IMR-90 (cell line): ENCODE data around the gene YJEFN3. TPM values are rescaled to one million over a fixed set of nuclear protein-coding genes. Genes with fewer than 3 reads are reported as not detected.

ENCODE experiments used
- ATAC-seq: fragments of 200-7000 bp; cut with Tn5 transposase; 2 replicates; pipeline ENCODE4 v1.9.1; 2020; ENCODE audit warnings: low read depth, mild to moderate bottlenecking, moderate library complexity
- BruUV-seq: library from RNA; stranded (reverse); fragments of 400-500 nt; replicated peaks from 2 replicates; lab custom pipeline; 2021; lab: Mats Ljungman, UMichigan
- CTCF ChIA-PET: fragments of 300-600 bp; formaldehyde crosslinking; extraction: SDS; loops from one replicate; lab custom pipeline; 2021; ENCODE audit warnings: antibody characterized with exemption; lab: Yijun Ruan, JAX
- POLR2A ChIA-PET: fragments of 300-600 bp; sonication (Branson Sonifier 250); formaldehyde crosslinking; loops from one replicate; lab custom pipeline; 2022; ENCODE audit warnings: antibody characterized with exemption; ENCODE audit not compliant: unreplicated experiment; lab: Charles Lee
- DNase-seq: peaks from one replicate; pipeline ENCODE4 v3.0.0; 2013
- H2AFZ ChIP-seq: replicated peaks from 2 replicates; pipeline ENCODE3; 2013; ENCODE audit warnings: low read length, mild to moderate bottlenecking; ENCODE audit not compliant: poor library complexity
- H2AK5ac ChIP-seq: 2 replicates; pipeline ENCODE4 v1.6.1; 2013; ENCODE audit warnings: low read depth, low read length, inconsistent platforms
- H2AK9ac ChIP-seq: replicated peaks from 2 replicates; pipeline ENCODE3; 2013; ENCODE audit warnings: mild to moderate bottlenecking, low read depth, low read length, moderate library complexity; ENCODE audit not compliant: poor library complexity
- H2BK120ac ChIP-seq: 2 replicates; pipeline ENCODE4 v1.6.1; 2013; ENCODE audit warnings: low read depth, low read length, inconsistent platforms
- H2BK15ac ChIP-seq: 3 replicates; pipeline ENCODE4 v1.6.1; 2013; ENCODE audit warnings: low read depth, low read length, inconsistent platforms
- H2BK20ac ChIP-seq: 2 replicates; pipeline ENCODE4 v1.6.1; 2013; ENCODE audit warnings: low read depth, mild to moderate bottlenecking, inconsistent platforms, low read length, moderate library complexity
- H2BK5ac ChIP-seq: 2 replicates; pipeline ENCODE4 v1.6.1; 2013; ENCODE audit warnings: mild to moderate bottlenecking, low read depth, low read length, inconsistent platforms; ENCODE audit not compliant: poor library complexity, severe bottlenecking
- H3K14ac ChIP-seq: replicated peaks from 2 replicates; pipeline ENCODE4 v1.6.1; 2013; ENCODE audit warnings: low read depth, low read length, inconsistent platforms
- H3K18ac ChIP-seq: 2 replicates; pipeline ENCODE4 v1.6.1; 2013; ENCODE audit warnings: low read depth, low read length, control low read depth
- H3K23ac ChIP-seq: 2 replicates; pipeline ENCODE4 v1.6.1; 2013; ENCODE audit warnings: low read depth, low read length, inconsistent platforms
- H3K27ac ChIP-seq: 2 replicates; pipeline ENCODE4 v1.5.1; 2013; ENCODE audit warnings: mild to moderate bottlenecking, control low read depth, low read length; ENCODE audit not compliant: insufficient read depth
- H3K27me3 ChIP-seq: 2 replicates; pipeline ENCODE4 v1.6.1; 2013; ENCODE audit warnings: low read length; ENCODE audit not compliant: control insufficient read depth, insufficient read depth
- H3K36me3 ChIP-seq: 2 replicates; pipeline ENCODE4 v1.6.1; 2013; ENCODE audit warnings: low read length, mixed read lengths; ENCODE audit not compliant: control insufficient read depth, insufficient read depth
- H3K4ac ChIP-seq: 2 replicates; pipeline ENCODE4 v1.6.1; 2013; ENCODE audit warnings: low read depth, low read length, inconsistent platforms
- H3K4me1 ChIP-seq: 2 replicates; pipeline ENCODE4 v1.6.1; 2013; ENCODE audit warnings: low read length, mixed read lengths; ENCODE audit not compliant: control insufficient read depth, insufficient read depth
- H3K4me2 ChIP-seq: 2 replicates; pipeline ENCODE4 v1.6.1; 2013; ENCODE audit warnings: low read depth, mild to moderate bottlenecking, control low read depth, low read length, moderate library complexity
- H3K4me3 ChIP-seq: 2 replicates; pipeline ENCODE4 v1.5.1; 2013; ENCODE audit warnings: low read depth, mild to moderate bottlenecking, control low read depth, low read length, moderate library complexity; ENCODE audit not compliant: insufficient read depth
- H3K56ac ChIP-seq: 2 replicates; pipeline ENCODE4 v1.6.1; 2013; ENCODE audit warnings: low read length, inconsistent platforms; ENCODE audit not compliant: insufficient read depth; ENCODE audit errors: extremely low read depth
- H3K79me1 ChIP-seq, 2 experiments: 2 replicates each; pipeline ENCODE4 v1.6.1; 2013; ENCODE audit warnings: low read length in 2 of 2, inconsistent platforms in 1 of 2, low read depth in 1 of 2
- H3K9ac ChIP-seq: 2 replicates; pipeline ENCODE4 v1.6.1; 2013; ENCODE audit warnings: low read depth, low read length, control low read depth
- H3K9me1 ChIP-seq: 2 replicates; pipeline ENCODE4 v1.6.1; 2013; ENCODE audit warnings: low read length, inconsistent platforms; ENCODE audit not compliant: insufficient read depth
- H3K9me3 ChIP-seq: 2 replicates; pipeline ENCODE4 v1.6.1; 2013; ENCODE audit warnings: low read length; ENCODE audit not compliant: control insufficient read depth, insufficient read depth
- H4K20me1 ChIP-seq: 2 replicates; pipeline ENCODE4 v1.6.1; 2013; ENCODE audit warnings: low read length, inconsistent platforms; ENCODE audit not compliant: insufficient read depth
- H4K5ac ChIP-seq: 2 replicates; pipeline ENCODE4 v1.6.1; 2013; ENCODE audit warnings: mild to moderate bottlenecking, low read depth, low read length, control low read depth
- H4K8ac ChIP-seq, 2 experiments: 2 replicates each; pipeline ENCODE4 v1.6.1; 2013; ENCODE audit warnings: low read depth in 2 of 2, low read length in 2 of 2, control low read depth in 1 of 2, inconsistent platforms in 1 of 2
- H4K91ac ChIP-seq: 2 replicates; pipeline ENCODE4 v1.6.1; 2013; ENCODE audit warnings: low read depth, low read length, inconsistent platforms; ENCODE audit not compliant: insufficient read depth
- CEBPB ChIP-seq: IDR thresholded peaks from 2 replicates; pipeline ENCODE4 v1.6.1; 2012; ENCODE audit warnings: low read depth, low read length, improper control_type of control experiment
- MAZ ChIP-seq: IDR thresholded peaks from 2 replicates; pipeline ENCODE4 v1.6.1; 2012; ENCODE audit warnings: low read depth, mild to moderate bottlenecking, low read length, improper control_type of control experiment, moderate library complexity, borderline replicate concordance
- WGBS, 2 experiments: methylation state at CpG; one replicate each; pipeline versions ENCODE4 v1.1.5 to v1.1.7; 2013; ENCODE audit warnings: missing lambda C conversion rate in 2 of 2; ENCODE audit not compliant: insufficient read length in 1 of 2; ENCODE audit errors: extremely low coverage in 2 of 2; 5-methylcytosine and 5-hydroxymethylcytosine counted together
- dilution Hi-C: fragments of 300-500 bp; cut with HindIII; formaldehyde crosslinking; loops from one replicate; pipeline ENCODE4 v1.14.3; 2018; ENCODE audit warnings: low sequenced_read_pairs; ENCODE audit not compliant: unreplicated experiment
- in situ Hi-C: fragments of 300-500 bp; cut with MboI; formaldehyde crosslinking; loops from 3 replicates; pipeline ENCODE4 v1.14.3; 2019; ENCODE audit warnings: low sequenced_read_pairs, inconsistent platforms, mixed read lengths
- intact Hi-C: fragments of 100-400 bp; cut with micrococcal nuclease; formaldehyde crosslinking; loops from 2 replicates; pipeline ENCODE4 v1.10.0; 2022
- polyA plus RNA-seq, 3 experiments: library from polyadenylated mRNA; depleted of rRNA; stranded (reverse); fragments of >200 nt; gene quantifications; 2 replicates each; pipeline ENCODE4 v1.2.3, GENCODE V29; 2012; ENCODE audit warnings: low replicate concordance in 1 of 3
- total RNA-seq: library from RNA; depleted of rRNA; stranded (reverse); fragments of >200 nt; gene quantifications from 2 replicates; pipeline ENCODE4 v1.2.3, GENCODE V29; 2012

The YJEFN3 gene
- total and polyA plus RNA-seq, 2 of the 4 experiments (the other 2 are of a cell fraction) = 0.72 to 4.0 TPM

DNA sequence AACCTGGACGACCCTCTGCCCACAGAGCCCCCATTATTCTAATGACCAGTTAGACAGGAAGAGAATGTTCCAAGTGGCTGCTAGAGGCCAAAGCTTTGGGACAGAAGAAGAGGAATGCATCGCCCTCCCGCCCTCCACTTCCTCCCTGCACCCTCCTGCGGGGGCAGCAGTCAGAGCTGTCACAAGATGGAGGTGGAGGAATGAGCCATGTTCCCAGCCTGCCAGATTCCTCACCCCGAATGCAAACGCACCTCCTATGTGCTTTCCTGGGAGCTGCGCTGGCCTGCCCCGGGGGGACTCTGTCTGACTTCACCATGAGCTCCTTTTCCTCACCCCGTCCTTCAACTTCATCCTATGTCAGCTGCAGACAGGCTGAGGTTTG, 1.7 kb downstream of the YJEFN3 start:
- Histone ChIP-seq H2AK5ac (no peak overlapping the region), H2BK120ac (no peak overlapping the region), H4K5ac (no peak overlapping the region), H3K56ac (no peak overlapping the region), H3K9me1 (no peaks in the 10 kb centered on the region), H3K4me2 (no peak overlapping the region), H3K18ac (no peak overlapping the region), H4K8ac (no peak overlapping the region), H3K79me1 (peaks cover 0 to 9% of the 10 kb centered on the region in 2 experiments; a peak in 1 of 4 replicates), H4K91ac (no peak overlapping the region), H2BK15ac (no peak overlapping the region), H3K4ac (no peak overlapping the region), H2BK20ac (no peak overlapping the region), H3K9me3 (no peaks in the 10 kb centered on the region), H3K4me1 (peaks cover 7% of the 10 kb centered on the region), H3K9ac (no peak overlapping the region), H3K23ac (no peak overlapping the region), H3K36me3 (peaks cover 20% of the 10 kb centered on the region; the same call in 1 of the 2 replicates), H3K14ac (no peak overlapping the region), H2BK5ac (no peak overlapping the region), H4K20me1 (peaks cover 22% of the 10 kb centered on the region), H3K4me3 (no peak overlapping the region), H3K27me3 (no peaks in the 10 kb centered on the region), H2AFZ (no peak overlapping the region), H2AK9ac (no peak overlapping the region), H3K27ac (no peak overlapping the region)
- dilution Hi-C loops = no loop called here
- peak; percentile 28 for ATAC-seq
- in situ Hi-C loops = loop anchor here (25.0 kb wide), 1 partner anchor 432 kb away; no protein-coding TSS in a partner anchor
- ChIA-PET POLR2A (no interaction called here), CTCF (interaction anchor here (0.7 to 1.2 kb wide), 3 partner anchors 21 to 119 kb away, joined by 3 read pairs; no protein-coding TSS in a partner anchor)
- BruUV-seq = no TSS peak
- peak; percentile 56; the same call in 1 of the 2 replicates for TF ChIP-seq MAZ
- no peak for TF ChIP-seq CEBPB
- intact Hi-C loops = no loop called here
- peak; percentile 36 for DNase-seq
- no CpG with 5 or more reads among the region's 9 CpGs for WGBS, 2 experiments
